COLO668 (cell line): ENCODE data around the gene CINP.

Experiments
- DNase-seq: peaks from one replicate; lab custom pipeline; 2025; ENCODE audit not compliant: unreplicated experiment; lab: John Stamatoyannopoulos, UW

The CINP gene

GRCh38 chr14:102362545-102363181 is at the start of gene CINP, which contains the start of gene TECPR2:
TSS of gene CINP (minus strand) at chr14:102362890. CDS start at chr14:102362851, 39 bp downstream.
TSS of gene TECPR2 (plus strand) at chr14:102362941. CDS start at chr14:102376722, 13,781 bp downstream.
- peak; percentile 99 for DNase-seq

DNA sequence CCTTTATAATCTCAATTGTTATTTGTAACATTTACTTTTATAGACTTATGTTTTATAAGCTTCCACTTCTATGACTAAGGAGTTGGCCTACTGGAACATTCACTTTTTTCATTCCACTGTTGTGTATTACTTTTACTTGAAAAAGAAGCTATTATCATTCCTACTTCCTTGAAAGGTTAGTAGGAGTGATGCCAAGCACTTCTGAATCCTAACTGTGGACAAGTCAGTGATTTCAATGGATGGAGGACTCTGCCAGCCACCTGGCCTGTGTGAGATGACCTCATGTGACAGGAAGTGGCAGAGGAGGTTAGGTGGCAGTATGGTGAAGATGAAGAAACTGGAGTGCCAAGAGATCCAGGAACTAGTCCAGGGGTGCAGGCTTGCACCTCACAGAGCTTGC is 46.0 kb upstream of the CINP start:
- no peak for DNase-seq

- DNase-seq = no peak
Measured at GRCh38 chr14:102407258-102407657, 44.6 kb upstream of the CINP start.

DNA sequence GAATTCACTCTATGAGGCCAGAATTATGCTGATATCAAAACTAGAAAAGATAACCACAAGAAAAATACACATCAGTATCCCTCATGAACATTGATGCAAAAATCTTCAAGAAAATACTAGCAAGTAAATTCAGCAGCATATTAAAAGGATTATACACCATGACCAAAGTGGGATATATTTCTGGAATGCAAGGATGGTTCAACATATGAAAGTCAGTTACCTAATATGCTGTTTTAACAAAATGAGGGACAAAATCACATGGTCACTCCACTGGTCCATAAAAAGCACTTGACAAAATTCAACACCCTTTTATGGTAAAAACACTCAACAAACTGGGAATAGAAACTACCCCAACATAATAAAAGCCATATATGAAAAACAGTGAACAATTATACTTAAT is 40.3 kb upstream of the CINP start:
- DNase-seq = no peak

GRCh38 chr14:102396521-102396920 is 33.8 kb upstream of the CINP start:
- DNase-seq = no peak

- DNase-seq = no peak
Measured at GRCh38 chr14:102394717-102395375, 32.2 kb upstream of the CINP start.

GRCh38 chr14:102392506-102392905 is 29.8 kb upstream of the CINP start:
- no peak for DNase-seq

DNA sequence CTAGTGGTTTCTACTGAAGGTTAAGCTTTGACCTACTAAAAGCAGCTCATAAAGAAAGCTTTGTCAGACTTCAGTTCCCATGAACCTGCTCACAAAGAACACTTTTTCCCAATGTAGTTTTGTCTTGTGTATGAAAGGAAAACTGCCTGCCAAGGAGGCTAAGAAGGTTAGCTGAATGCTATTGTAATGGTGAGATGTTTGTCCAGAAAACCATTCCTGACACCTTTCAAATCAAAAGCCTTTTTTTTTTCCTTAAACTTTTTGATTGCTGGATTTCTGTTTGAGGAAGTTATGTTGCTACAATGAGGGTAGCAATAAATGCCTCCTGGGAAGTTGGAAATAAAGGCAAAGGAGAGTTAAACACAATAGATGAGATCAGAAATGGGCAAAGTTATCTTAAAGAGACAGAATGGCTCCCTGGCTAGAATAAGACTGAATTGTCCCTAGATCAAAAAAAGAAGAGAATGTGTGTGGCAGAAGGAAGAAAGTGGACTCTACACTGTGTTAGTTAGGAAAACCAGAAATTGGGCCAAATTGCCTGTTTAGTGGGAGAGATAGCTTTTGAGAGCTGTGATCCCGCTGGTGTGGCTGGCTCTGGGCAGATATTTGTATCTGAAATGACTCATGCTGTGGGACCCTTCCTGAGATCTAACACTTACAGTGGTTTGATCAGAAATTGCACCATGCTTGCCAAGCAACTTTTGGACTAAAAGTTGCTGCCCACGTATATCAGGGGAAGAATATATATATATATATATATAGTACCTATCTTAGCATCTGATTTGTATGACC is 27.6 kb upstream of the CINP start:
- no peak for DNase-seq

DNA sequence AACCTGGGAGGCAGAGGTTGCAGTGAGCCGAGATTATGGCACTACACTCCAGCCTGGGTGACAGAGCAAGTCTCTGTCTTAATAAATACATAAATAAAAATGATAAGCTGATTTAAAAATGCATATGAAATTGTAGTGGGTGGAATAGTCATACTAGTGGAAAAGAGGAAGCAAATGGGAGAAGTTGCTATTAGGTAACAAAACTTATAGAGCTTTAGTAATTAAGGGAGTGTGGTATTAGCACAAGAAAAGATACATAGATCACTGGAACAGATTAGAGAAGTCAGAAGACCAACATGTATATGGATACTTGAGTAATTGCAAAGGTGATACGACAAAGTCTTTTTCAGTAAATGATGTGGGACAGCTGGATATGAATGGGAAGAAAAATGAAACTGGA is 26.6 kb upstream of the CINP start:
- no peak for DNase-seq

DNA sequence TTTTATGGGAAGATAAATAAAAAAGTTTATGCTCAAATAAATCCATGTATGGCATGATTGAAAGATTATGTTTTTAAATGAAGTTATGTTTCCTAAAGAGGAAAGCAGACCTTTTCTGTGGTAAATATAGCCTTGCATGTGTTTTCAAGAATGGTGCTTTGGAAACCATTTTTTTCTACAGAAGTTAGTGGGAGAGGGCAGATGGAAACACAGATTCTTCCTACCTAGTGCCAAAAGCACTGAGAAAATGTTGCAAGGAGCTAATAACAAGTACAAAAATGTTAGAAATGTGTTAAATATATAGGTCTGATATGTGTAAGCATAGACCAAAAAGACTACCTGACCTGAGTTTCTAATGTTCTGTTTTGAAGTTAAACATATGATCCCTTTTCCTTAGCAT is 24.4 kb upstream of the CINP start:
- DNase-seq = no peak

DNA sequence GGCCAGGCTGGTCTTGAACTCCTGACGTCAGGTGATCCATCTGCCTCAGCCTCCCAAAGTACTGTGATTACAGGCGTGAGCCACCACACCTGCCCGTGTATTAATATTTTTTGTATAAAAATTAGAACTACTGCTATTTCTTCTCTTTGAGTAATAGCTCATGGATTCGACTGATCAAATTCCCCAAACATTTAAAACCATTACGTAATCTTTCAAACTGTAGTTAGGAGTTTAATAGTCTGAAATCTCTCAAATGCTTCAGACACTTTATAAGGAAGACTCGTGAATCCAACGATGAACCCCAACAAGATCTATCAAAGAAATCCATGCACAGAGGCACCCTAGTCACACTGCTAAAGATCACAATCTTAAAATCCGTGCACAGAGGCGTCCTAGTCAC is 16.1 kb upstream of the CINP start:
- DNase-seq = no peak

DNA sequence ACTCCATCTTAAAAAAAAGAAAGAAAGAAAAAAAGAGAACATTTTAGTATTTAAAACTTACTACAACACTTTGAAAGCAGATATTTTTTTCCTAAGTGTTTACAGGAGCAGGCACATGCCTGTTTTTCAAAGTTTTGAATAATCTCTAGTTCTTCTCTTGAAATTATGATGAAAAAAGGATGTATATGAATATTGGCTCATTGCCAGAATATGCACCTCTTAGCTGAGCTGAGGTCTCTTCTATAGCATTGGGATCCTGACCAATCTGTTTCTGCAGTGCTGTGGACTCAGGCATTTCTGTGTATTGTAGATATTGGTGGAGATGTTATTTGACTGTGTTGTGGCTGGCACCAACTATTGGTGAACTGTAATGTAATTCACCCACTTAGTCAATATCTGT is 15.0 kb upstream of the CINP start:
- no peak for DNase-seq

GRCh38 chr14:102375119-102375518 is 12.4 kb upstream of the CINP start:
- no peak for DNase-seq

GRCh38 chr14:102374264-102374663 is 11.6 kb upstream of the CINP start:
- DNase-seq = no peak

DNA sequence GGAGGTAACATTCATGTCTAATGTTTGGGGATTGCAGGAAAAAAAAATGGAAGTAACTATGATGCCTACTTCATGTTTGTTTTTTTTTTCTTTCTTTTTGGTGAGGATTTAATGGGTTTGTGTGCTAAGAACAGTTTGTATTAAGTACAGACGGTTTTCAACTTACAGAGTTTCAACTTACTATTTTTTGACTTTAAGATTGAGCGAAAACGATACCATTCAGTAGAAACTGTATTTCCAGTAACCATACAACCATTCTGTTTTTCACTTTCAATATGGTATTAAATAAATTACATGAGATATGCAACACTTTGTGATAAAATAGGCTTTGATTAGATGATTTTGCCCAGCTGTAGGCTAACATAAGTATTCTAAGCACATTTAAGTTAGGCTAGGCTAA is 10.4 kb upstream of the CINP start:
- DNase-seq = no peak

DNA sequence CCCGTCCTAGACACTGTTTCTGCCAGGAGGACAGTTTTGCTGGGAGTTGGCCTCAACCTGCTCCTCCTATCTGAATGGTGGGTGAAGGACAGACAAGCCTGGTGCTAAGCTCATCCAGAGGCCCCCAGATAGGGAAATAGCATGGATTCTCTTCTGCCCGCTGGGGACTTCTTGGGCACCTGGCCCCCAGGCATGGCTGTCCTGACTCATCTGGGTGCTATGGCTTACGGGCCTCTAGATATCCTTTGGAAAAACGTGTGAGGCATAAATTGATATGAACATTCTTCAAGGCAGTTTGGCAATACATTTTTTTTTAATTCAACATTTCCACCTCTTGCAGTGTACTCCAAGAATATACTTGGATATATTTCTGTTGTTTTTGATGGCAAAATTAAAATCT is 8.7 kb upstream of the CINP start:
- no peak for DNase-seq

DNA sequence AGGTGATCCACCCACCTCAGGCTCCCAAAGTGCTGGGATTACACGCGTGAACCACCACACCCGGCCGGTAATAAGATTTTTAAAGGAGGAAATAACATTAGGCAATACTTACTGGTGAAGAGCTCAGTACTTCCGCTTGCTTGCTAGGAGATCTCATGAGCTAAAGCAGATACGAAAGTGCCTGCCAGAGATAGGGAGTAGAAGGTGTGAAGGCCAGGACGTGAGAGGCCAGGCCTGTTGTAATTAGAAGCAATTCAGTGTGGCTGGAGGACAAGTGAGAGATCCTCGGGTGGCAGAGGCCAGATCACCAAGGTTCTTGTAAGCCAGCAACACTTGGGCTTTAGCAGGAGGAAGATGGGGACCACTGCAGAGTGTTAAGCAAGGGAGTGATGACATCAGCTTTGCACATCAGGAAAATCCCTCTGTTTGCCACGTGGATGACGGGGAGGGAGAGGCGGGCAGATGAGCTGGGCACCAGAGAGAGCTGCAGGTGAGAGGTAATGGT is 7.7 kb upstream of the CINP start:
- no peak for DNase-seq

DNA sequence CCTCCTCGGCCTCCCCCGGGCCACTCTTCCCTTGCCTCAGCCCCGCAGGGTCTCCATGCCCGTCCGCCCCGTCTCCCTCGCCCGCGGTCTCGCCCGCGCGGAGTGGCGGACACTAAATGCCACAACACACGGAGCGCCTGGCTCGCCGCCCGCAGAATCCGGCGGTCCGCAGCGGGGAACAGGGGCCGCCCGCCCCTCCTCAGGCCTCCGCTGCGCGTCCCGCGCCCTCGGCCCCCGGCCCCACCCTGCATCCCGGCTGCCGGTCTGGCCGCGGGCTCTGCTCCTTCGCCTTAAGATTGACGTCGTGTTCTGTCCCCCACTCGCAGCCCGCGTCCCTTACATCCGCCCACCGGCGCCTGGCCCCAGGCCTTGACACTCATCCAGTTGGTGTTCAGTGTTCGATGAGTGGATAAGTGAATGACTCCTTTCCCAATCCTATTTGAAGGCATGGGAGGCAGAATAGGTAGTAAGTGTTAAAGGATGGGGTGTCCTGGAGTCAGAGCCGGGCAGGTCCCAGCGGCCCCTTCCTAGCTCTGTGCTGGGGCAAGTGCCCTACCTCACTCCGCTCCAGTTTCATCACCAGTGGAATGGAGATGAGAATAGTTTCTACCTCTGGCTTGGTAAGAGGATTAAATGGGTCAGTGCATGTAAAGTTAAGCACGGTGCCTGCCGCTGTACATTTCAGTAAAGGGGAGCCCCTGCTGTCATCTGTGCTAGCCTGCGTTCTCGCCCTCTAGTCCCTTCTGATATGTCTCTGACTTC is 673 bp upstream of the CINP start:
- DNase-seq = peak; percentile 68

DNA sequence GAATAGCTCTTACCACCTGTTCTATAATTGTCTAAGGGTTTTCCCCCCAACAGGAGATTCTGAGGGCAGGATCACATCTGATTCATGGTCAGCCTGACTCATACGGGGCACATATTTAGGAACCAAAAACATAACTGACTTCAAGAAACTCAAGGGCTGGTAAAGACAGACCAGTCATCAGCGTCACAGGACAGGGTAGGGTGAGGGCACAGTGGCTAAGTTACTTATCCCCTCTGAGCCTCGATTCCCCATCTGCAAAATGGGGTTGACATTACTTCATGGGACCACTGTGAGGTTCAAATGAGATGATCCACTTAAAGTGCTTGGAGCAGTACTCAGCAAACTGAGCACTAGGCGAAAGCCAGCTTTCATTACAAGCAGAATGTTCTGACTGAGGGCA is 606 bp downstream of the CINP start:
- DNase-seq = no peak

DNA sequence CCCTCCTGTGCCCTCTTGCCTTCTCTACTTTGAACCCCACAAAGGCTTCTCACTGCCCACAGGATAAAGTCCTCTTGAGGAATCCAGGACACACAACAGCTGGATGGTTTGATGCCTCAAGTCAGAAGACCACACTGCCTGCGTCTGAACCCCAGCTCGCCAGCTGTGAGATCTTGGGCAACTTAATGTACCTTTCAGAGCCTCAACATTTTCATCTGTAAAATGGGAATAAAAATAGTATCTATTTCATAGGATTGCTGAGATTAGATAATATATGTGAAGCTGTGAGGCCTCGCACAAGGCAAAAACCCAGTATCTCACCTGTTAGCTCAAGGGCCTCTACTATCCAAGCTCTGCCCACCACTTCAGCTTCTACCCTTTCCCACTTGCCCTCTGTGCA is 2.3 kb downstream of the CINP start:
- no peak for DNase-seq

GRCh38 chr14:102359341-102359740 is 3.3 kb downstream of the CINP start:
- no peak for DNase-seq
